HG02970 (cell line): Measurements from ENCODE around the gene TNN.

Source experiments
- ATAC-seq: cut with Tn5 transposase; IDR thresholded peaks from one replicate; pipeline ENCODE4 v1.9.1; 2021; ENCODE audit warnings: mild to moderate bottlenecking, moderate library complexity, moderate number of reproducible peaks; ENCODE audit not compliant: unreplicated experiment, low FRiP score

TNN gene

GRCh38 chr1:175195281-175195680 is 127.6 kb downstream of the TNN start:
- ATAC-seq = no peak

GRCh38 chr1:175195798-175196197 is 128.2 kb downstream of the TNN start:
- ATAC-seq = no peak

- no peak for ATAC-seq
Measured at GRCh38 chr1:175197531-175197930, 129.9 kb downstream of the TNN start.
